ENCODE results near the gene KAT8.
"Not testable (repeated sequence)": the region's sequence is repeated elsewhere in the genome, so short reads cannot be mapped to it uniquely, and the experiment has no call there.

DNA sequence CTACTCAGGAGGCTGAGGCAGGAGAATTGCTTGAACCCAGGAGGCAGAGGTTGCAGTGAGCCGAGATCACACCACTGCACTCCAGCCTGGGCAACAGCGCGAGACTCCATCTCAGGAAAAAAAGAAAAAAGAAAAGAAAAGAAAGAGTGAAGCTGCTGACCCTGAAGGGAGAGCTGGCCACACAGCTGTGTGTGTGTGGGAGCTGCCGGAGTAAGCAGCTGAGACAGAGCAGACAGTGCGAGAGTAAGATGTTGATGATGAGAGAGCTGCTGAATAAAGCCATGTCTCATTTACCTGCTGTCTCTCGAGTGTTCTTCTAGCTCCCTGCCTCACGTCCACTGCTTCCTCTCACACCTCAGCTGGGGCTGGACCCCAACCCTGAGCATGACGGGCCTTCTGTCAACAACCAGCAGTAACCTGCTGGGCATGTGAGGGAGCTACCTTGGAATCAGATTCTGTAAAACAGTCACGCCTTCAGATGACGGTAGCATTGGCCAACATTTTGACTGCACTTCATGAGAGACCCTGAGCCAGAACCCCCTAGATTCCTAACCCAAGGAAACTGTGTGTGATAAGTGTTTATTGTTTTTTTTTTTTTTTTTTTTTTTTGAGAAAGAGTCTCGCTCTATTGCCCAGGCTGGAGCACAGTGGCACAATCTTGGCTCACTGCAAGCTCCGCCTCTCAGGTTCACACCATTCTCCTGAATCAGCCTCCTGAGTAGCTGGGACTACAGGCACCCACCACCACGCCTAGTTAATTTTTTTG lies 16.4 kb upstream of the KAT8 start:
- TF ChIP-seq CTCF, POLR2A (IDR thresholded peaks at IDR 0.05): not testable (repeated sequence)
